Epidermal melanocyte (primary cell): ENCODE data around the gene DDX1.

Experiments used
- DNase-seq: peaks from one replicate; pipeline ENCODE4 v3.0.0; 2011; ENCODE audit warnings: low spot score; ENCODE audit not compliant: insufficient read length

The DDX1 gene

DNA sequence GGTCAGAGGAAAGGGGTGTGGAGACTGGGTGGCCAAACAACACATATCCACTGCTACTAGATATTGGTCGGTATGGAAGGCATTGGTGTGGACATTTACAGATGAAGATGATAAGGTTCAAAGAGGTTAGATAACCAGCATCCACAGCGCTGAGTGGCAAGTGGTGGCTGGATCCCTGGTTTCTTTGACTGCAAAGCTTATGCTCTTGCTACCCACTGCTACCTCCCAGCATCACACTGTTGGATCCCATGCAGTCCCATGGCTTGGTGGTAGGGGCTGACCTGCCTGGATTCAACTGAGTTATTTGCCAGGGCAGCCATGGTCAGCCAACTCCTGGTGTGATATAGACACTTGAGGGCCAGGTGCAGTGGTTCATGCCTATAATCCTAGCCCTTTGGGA, 53.6 kb downstream of the DDX1 start:
- DNase-seq = no peak

DNA sequence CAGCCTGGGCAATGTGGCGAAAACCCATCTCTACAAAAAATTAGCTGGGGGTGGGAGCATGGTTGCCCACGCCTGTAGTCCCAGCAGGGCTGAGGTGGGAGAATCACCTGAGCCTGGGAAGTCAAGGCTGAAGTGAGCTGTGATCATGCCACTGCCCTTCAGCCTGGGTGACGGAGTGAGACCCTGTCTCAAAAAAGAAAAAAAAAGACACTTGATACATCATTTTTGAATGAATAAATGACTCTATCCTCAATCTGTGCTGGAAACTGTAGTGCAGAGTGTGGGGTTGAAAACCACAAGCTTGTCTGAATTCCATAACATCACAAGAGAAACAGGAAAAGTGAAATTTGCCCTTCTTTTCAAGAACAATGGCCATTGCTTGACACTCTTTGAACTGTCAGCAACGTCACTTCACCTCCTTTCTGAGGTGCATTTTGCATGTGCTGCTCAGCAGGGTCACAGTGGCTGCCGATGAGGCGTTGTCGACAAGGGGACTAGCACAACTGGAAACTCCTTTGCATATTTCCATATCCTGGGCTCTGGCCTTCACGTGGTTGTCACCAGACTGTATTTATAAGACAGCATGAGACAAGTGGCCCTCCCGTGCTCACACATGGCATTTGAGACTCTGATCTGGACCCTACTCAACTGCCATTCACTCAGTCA, 54.2 kb downstream of the DDX1 start:
- DNase-seq = no peak

DNA sequence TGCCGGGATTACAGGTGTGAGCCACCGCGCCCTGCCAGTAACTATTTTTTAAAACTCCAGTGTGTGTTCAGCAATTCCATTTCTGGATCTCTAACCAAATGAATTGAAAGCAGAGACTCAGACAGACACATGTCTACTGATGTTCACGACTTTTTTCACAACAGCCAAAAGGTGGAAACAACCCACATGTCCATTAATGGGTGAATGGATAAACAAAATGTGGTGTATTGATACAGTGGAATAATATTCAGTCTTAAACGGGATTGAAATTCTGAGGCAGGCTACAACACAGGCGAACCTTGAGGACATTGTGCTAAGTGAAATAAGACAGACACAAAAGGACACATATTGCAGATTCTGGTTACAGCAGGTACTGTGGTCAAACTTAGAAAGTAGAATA, 55.0 kb downstream of the DDX1 start:
- no peak for DNase-seq

DNA sequence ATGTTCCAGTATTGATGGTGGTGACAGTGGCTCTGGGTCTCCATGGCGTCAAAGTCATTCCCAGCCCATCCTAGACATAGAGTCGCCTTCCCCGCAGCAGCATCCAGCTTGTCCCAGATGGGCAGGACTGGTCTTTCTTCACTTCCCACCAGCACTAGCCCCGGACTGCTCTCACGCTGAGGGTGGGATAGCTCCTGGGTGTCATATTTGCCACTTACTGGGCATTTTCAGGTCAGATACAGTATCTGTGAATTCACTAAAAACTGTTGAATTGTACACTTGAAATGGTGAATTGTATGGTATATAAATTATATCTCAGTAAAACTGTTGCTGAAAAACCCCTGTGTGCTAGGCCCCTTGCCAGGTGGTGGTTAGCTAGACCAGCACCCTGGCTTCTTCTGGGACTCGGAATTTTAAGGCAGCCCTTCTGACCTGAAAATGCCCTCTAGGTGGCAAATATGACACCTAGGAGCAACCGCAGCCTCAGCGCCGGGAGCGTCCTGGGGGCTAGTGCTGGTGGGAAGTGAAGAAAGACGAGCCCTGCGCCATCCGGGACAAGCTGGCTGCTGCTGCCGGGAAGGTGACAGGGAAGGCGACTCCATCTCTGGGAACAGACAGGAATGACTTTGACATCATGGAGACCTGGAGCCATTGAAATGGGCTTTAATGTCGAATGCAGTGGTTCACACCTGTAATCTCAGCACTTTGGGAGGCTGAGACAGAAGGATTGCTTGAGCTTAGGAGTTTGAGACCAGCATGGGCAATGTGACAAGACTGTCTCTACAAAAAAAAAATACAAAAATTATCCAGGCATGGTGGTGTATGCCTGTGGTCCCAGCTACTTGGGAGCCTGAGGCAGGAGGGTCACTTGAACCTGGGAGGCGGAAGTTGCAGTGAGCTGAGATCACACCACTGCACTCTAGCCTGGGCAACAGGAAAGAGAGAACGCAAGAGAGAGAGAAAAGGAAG, 56.2 kb downstream of the DDX1 start:
- no peak for DNase-seq

DNA sequence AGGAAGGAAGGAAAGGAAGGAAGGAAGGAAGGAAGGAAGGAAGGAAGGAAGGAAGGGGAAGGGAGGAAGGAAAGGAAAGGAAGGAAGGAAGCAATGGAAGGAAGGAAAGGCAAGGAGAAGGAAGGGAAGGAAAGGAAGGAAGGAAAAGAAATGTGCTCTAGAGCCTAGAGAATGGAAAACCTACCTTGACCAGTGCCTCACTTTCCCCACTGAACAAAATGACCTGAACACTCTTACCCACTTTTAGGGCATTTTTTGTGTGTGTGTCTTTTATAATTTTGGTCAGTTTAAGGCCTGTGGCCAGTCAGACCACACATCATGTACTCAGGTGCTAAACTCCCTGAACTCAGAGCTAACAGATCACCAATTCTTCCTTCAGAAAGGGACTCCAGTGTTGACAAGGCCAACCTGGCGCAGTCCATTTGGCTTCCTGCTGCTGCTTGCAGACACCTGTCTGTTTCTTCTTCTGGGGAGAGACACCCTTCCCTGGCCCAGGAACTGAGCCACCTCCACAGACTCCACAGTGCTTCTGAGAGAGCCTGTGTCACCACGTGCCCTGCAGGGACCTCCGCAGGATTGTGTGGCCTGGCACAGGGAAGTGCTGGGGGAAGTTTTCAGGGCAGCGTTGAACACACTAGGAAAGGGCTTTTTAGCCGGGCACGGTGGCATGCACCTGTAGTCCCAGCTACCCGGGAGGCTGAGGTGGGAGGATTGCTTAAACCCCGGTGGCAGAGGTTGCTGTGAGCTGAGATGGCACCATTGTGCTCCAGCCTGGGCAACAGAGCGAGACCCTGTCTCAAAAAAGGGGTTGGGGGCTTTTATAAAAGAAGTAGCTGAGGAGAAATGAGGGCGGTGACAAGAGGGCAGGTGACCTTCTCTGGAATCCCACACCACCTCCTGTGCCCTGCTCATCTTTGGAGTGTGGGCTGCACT, 57.2 kb downstream of the DDX1 start:
- DNase-seq = no peak

DNA sequence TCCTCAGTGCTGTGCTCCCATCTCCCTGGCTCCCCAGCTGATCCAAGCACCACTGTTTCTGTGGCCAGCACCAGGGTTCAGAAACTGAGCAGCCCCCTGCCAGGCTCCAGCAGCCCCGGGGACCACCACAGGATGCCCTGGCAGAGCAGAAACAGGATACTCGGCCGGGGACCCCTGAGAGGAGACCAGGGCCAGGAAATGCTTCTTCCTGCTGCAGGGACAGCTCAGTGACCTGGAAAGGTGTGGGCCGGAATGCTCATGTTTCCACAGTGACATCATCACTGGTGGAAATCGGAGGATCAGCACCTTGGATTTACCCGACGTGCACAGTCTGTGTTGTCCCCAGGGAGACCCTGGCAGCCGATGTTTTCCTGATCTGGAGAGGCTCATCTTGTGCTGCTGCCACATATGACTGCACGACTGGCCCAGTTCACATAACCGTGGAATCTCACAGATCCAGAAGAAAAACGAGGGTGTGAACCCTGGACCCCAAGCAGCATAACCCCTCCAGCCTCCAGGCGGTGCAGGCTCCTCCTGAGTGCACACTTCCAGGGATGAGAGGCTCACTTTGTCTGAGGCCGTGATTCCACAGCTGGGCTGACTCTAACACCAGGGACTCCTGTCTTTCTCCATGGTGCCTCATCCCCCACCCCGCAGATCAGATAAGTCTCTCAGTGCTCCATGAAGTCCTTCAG, 58.0 kb downstream of the DDX1 start:
- DNase-seq = no peak

DNA sequence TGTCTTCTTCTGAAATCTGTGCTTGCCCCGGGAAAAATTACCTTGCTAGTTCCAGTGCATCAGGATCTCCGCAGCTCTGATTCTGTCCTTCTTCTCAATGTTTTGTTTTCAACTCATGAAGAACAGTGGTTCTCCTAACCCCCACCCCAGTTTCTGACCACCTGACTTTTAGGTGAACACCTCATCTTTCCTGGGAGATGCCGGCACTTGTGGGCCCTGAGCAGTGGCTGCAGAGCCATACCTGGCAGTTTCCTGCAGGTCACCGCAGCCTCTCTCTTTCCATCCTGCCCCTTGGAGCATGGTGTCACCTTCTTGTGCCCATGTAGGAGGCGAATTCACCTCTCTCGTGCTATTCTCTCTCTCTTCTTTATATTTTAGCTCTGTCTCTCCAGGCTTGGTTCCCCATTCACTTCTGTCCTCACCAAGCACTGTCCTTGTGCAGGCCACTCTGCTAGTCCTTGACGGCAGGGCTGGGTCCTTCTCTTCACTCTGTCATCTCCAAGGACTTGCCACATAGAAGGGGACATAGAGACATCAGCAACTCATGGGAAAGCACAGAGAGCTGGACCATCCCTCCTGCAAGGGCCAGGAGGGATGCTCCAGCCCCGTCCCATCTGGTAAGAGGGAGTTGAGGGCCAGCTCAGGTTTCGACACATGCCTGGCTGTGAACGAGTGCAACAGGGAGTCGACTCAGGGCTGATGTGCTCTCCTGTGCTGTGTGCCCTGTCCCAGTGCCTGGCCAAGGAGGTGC, 59.1 kb downstream of the DDX1 start:
- DNase-seq = no peak

DNA sequence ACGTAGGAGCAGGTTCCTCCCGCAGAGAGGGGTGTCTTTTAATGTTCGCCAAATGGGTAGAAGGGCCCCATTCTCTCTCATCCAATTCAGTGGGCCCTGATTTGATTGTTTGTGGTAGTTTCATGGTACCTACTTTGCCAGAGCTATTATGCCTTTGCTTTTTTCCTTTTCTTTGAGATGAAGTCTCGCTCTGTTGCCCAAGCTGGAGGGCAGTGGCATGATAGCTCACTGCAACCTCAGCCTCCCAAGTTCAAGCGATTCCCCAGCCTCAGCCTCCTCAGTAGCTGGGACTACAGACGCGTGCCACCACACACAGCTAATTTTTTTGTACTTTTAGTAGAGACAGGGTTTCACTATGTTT, 59.7 kb downstream of the DDX1 start:
- DNase-seq = no peak

DNA sequence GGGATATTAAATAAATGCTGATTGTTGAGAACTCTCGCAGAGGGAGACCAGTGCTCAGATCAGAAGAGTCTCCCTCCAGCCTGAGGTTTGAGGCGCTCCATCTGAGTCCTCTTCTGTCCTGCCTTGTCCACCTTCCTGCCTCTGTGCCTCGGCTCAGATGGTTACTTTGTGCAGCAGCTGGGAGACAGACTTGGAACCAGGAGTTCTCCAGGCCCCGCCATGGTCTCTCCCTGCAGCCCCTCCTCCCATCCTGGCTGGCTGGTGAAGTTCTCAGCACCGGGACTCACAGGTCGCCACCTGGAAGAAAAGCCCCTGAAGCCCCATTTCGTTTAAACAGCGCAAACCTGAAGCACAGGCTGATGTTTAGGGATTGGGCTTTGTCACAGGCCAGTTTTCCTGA, 60.6 kb downstream of the DDX1 start:
- DNase-seq = no peak

DNA sequence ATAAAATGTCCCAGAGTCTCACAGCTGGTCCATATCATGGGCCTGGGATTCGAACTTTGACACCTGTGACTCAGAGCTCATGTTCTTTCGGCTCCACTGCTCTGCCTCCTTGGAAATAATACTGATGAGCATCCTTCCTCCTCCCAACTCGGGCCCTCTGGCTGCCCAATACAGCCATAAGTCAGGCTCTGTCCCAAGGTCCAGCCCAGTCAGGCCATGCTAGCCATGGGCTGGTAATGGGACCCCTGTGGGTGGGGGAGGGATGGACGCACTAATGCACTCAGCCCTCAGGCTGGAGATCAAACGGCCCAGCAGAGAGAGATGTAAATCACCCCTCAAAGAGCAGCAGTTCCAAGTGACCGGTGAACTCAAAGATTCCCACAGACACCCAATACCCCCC, 61.1 kb downstream of the DDX1 start:
- no peak for DNase-seq

DNA sequence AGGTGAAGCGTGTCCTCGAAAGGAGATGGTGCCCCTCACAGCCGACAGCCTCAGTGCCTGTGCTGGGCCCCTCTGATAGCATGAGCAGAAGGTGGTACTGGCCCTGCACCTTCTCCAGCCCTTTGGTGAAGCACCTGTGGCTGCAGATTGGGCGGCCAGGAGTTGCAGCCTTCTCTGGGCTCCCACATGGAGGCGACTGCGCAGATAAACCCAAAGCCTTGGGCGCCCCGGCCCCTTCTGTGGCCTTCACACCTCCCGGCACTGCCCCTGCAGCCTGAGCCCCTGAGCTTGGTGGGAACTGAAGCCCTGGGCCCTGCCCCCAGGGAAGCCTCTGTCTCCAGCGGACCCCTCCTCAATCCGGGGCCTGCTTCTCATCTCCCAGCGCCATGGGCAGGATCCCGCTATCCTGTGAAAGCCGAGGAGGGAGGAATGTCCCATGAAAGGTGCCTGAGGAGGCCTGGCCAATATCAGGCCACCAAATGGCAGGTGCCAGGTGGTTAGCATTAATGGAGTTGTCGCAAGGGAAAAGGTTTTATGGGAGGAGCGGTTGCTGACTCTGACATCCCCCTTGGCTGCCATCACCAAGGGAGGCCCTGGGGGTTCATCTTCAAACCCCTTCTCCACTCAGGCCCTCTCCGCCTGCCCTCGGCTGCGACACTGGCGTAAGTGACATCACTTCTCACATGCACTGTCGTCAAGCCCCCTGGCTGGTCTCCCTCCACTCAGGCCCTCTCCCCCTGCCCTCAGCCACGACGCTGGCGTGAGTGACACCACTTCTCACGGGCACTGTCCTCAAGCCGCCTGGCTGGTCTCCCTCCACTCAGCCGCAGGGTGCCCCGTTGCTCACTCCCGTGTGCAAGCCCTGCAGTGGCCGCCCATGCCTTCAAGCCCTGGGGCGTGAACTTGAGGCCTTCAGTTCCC, 62.4 kb downstream of the DDX1 start:
- no peak for DNase-seq

DNA sequence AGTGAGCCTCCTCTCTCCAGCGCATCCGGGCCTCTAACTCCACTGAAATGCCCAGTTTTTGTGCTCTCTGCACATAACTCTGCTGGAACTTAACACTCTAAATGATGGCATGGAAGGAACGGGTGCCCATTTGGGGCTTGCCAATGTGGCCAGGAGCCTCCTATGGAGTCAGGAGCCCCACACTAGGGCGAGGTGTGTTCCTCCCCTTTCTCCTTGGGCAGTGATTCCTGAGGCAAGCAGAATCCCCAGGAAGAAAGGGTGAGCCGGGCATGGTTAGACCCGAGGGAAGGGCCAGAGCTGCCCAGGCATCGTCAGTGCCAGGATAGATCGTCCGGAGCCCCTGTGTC, 63.0 kb downstream of the DDX1 start:
- no peak for DNase-seq

DNA sequence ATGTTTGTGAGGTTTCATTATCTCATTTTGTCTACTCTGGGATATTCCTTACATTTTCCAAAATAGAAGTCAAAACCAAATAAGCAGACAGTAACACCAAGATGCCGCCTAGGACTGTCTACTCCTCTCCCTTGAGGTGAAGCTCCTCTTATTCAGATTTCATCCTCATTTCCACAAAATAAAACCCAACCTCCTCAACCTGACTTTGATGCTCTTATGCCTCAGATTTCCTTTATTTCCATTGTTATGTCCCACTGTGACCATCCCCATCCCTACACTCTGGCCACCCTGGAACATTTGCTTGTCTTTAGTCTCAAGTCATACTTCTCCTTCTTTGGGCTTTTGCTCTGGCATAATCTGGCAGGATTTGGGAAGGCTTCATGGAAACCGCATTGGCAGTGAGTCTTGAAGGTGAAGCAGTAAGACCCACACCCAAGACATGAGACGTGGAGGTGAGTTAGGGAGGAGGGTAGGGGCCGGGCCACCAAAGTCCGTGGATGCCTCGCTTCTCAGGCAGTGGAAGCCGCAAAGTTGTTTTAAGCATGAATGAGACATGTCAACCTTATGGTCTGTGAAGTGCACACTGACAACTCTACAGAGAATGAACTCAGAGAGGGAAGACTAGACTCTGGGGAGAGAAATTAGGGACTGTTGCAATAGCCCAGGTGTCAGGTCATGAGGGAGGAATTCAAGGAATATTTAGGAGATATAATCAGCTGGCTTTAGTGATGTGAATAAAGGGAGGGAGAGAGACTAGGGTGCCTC, 63.6 kb downstream of the DDX1 start:
- no peak for DNase-seq

DNA sequence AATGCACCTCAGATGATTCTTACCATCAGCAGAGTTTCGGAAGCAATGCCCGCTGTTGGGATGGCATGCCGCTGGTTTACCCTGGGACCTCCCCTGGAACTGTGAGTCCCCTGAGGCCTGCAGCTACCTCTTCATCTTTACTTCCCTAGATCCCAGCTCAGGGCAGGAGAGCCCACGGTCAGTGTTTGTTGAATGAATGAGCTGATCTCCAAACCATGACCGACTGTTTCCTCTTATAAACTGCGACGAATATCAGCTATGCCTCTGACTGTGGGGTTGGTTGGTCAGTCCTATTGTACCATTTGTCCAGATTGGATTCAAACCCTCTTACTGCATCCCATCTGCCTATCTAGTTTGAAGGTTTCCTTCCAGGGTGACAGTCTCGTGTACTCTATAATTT, 64.4 kb downstream of the DDX1 start:
- DNase-seq = no peak

DNA sequence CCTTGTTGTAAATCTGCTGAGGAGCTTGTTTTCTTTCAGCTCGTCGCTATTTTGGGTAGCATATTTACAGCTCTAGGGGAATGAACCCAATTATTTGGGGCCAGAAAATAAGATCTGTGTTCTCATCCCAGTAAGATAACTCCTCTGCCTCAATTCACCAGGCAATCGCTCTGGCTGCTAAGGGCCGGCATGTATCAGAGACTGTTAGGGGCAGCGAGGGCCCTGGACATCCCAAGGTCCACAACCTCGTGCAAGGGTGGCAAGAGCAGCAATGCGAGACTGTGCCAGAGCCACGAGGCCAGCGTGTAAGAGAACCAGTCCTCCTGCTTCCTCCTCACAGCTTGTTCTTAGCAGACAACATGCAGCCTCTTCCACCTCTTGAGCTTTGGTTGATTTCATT, 66.1 kb downstream of the DDX1 start:
- no peak for DNase-seq

DNA sequence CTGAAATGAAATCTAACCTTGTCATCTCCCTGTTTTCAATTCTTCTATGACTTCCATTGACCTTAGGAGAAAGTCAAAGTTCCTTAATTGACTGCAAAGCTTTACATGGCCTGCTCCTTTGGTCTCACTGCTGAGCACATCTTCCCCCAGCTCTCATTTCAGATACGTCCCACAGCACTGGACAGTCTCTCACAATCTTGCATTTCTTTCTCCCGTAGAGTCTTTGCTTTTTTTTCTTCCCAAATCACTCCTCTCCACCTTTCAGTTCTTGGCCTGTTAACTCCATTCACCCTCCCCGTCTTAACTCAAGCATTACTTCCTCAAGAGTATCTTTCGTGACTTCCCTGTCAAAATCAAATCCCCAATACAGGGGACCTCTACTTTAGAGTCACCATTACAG, 67.2 kb downstream of the DDX1 start:
- no peak for DNase-seq

DNA sequence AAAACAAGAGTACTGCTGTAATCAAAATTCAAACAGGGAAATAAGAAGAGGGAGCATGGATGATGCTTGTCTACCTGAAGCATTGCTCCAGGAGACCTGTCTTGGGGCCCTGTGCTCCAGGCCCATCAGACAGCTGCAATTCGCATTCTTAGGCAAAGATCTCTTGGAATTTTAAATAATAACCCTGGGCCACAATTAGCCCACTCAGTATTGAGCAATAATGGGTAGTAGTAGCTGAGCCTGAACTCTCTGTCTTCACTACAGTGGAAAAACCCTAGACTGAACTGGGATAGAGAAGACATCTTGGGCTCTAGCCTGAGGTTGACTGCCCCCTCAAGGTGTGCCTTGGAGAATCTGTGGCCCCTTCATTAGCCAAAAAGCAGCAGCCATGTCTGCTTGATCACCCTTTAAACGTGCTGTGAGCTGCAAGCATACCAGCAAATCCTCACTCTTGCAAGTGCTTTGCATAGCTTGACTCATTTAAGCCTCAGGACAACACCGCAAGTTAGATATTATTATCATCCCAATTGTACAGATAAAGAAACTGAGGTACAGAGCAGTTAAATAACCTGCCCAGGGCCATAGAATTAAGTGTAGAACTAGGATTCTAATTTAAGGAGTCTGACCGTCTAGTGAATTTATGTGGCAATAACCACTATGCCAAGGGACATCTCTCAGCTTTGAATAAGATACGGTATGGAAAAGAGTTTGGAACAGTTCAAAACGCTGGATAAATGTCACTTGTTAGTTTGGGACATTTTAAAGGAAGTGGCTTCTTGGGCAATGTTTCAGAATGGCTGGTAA, 69.0 kb downstream of the DDX1 start:
- no peak for DNase-seq

DNA sequence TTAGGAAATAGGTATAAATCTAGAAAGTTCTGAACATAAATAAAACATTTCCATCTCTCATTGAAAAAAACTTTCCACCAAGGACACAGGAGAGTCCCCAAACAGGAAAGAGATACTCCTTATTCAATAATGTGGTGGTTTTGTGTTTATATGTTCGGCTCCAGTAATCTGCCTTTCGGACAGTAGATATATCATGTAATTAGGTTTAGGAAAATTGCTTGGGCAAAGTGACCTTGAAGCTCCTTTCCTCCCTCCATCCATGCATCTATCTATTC, 69.6 kb downstream of the DDX1 start:
- DNase-seq = no peak
